HepG2 (cell line): ENCODE data around the gene IGSF21. TPM values are rescaled to one million over a fixed set of nuclear protein-coding genes. Genes with fewer than 3 reads are reported as not detected.

Experiments
- ASH2L ChIP-seq: fragments of 300-600, 200-600 bp; sonication (generic); IDR thresholded peaks from 2 replicates; pipeline ENCODE4 v1.7.0; 2017; ENCODE audit warnings: low read depth, mild to moderate bottlenecking, moderate library complexity, mixed read lengths, low read length; ENCODE audit not compliant: insufficient read length
- FOSL2 ChIP-seq: sonication (generic); formaldehyde crosslinking; IDR thresholded peaks from 2 replicates; pipeline ENCODE4 v1.4.0; 2020; ENCODE audit warnings: missing genetic modification reagents
- HDAC1 ChIP-seq: sonication (generic); formaldehyde crosslinking; IDR thresholded peaks from 2 replicates; pipeline ENCODE4 v1.5.1; 2020; ENCODE audit warnings: mild to moderate bottlenecking, missing genetic modification reagents
- HIC2 ChIP-seq: sonication (generic); formaldehyde crosslinking; IDR thresholded peaks from 2 replicates; pipeline ENCODE4 v1.9.0; 2022; ENCODE audit warnings: low read depth, missing genetic modification reagents
- HINFP ChIP-seq: sonication (generic); formaldehyde crosslinking; IDR thresholded peaks from 2 replicates; pipeline ENCODE4 v1.4.0; 2020; ENCODE audit warnings: low read depth, mild to moderate bottlenecking, missing genetic modification reagents
- KLF9 ChIP-seq: IDR thresholded peaks from 2 replicates; pipeline ENCODE4 v1.6.1; 2016; ENCODE audit warnings: low read depth
- MATR3 ChIP-seq: sonication (generic); formaldehyde crosslinking; IDR thresholded peaks from 2 replicates; pipeline ENCODE4 v1.4.0; 2020; ENCODE audit warnings: missing genetic modification reagents
- RARG ChIP-seq: sonication (generic); formaldehyde crosslinking; IDR thresholded peaks from 2 replicates; pipeline ENCODE4 v1.4.0; 2020; ENCODE audit warnings: low read depth, mild to moderate bottlenecking, missing genetic modification reagents
- TCF7L2 ChIP-seq: IDR thresholded peaks from 2 replicates; pipeline ENCODE4 v1.6.1; 2011; ENCODE audit warnings: mild to moderate bottlenecking, low read depth, low read length, moderate library complexity
- ZMYM4 ChIP-seq: sonication (generic); formaldehyde crosslinking; IDR thresholded peaks from 2 replicates; pipeline ENCODE4 v1.8.1; 2023; ENCODE audit warnings: mild to moderate bottlenecking, missing genetic modification reagents
- ZNF432 ChIP-seq: sonication (generic); formaldehyde crosslinking; IDR thresholded peaks from 2 replicates; pipeline ENCODE4 v1.5.0; 2020; ENCODE audit warnings: missing genetic modification reagents, mild to moderate bottlenecking, borderline replicate concordance
- ZNF549 ChIP-seq: sonication (generic); formaldehyde crosslinking; IDR thresholded peaks from 2 replicates; pipeline ENCODE4 v1.5.0; 2020; ENCODE audit warnings: missing genetic modification reagents
- ZNF607 ChIP-seq: sonication (generic); formaldehyde crosslinking; IDR thresholded peaks from 2 replicates; pipeline ENCODE4 v1.5.1; 2020; ENCODE audit warnings: missing genetic modification reagents, mild to moderate bottlenecking, borderline replicate concordance
- ZNF687 ChIP-seq: sonication (generic); formaldehyde crosslinking; IDR thresholded peaks from 2 replicates; pipeline ENCODE4 v1.5.1; 2020; ENCODE audit warnings: mild to moderate bottlenecking, missing genetic modification reagents, moderate library complexity
- ZNF709 ChIP-seq: sonication (generic); formaldehyde crosslinking; IDR thresholded peaks from 2 replicates; pipeline ENCODE4 v1.5.0; 2020; ENCODE audit warnings: mild to moderate bottlenecking, missing genetic modification reagents
- ZNF713 ChIP-seq: sonication (generic); formaldehyde crosslinking; IDR thresholded peaks from 2 replicates; pipeline ENCODE4 v1.4.0; 2020; ENCODE audit warnings: mild to moderate bottlenecking, missing genetic modification reagents
- ZNF883 ChIP-seq: sonication (generic); formaldehyde crosslinking; IDR thresholded peaks from 2 replicates; pipeline ENCODE4 v1.5.1; 2020; ENCODE audit warnings: mild to moderate bottlenecking, missing genetic modification reagents; ENCODE audit errors: not compliant biosample characterization
- polyA plus RNA-seq, 8 experiments: library from polyadenylated mRNA; depleted of rRNA in 3 of 8; stranded (reverse) in 7 of 8; unstranded in 1 of 8; fragments of >200 nt; fragmentation: Illumina TruSeq in 4 of 8; extraction: Trizol in 4 of 8; gene quantifications; 2 replicates each; pipeline versions ENCODE4 v1.2.1 to v1.2.3, GENCODE V29; 2011 to 2016; ENCODE audit warnings: low read depth in 4 of 8, missing spikeins in 1 of 8, mixed read lengths in 1 of 8; ENCODE audit not compliant: insufficient read depth in 1 of 8
- total RNA-seq, 5 experiments: library from RNA; depleted of rRNA; stranded (reverse); fragments of >200 nt; fragmentation: Illumina TruSeq; extraction: Trizol; gene quantifications; 2 replicates each; pipeline ENCODE4 v1.2.3, GENCODE V29; 2016; ENCODE audit warnings: low read depth in 1 of 5
- TF ChIP-seq, protein P1 (sequence below): sonication (generic); formaldehyde crosslinking; IDR thresholded peaks from 2 replicates; pipeline ENCODE4 v1.5.0; 2020; ENCODE audit warnings: missing genetic modification reagents
- TF ChIP-seq, protein P2 (sequence below): sonication (generic); formaldehyde crosslinking; IDR thresholded peaks from 2 replicates; pipeline ENCODE4 v1.4.0; 2020; ENCODE audit warnings: missing genetic modification reagents

Gene IGSF21
- total and polyA plus RNA-seq, 2 of the 13 experiments (the other 11 are each of a cell fraction or from before 2014, with no cell fraction given), result not detected

- TF ChIP-seq, protein P1, sequence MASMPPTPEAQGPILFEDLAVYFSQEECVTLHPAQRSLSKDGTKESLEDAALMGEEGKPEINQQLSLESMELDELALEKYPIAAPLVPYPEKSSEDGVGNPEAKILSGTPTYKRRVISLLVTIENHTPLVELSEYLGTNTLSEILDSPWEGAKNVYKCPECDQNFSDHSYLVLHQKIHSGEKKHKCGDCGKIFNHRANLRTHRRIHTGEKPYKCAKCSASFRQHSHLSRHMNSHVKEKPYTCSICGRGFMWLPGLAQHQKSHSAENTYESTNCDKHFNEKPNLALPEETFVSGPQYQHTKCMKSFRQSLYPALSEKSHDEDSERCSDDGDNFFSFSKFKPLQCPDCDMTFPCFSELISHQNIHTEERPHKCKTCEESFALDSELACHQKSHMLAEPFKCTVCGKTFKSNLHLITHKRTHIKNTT (CRISPR knock-in tag), result no peak
- TF ChIP-seq ZMYM4 (CRISPR knock-in tag) (no peak), HDAC1 (no peak), MATR3 (CRISPR knock-in tag) (no peak), HINFP (CRISPR knock-in tag) (no peak), FOSL2 (CRISPR knock-in tag) (no peak), TCF7L2 (no peak), ZNF713 (CRISPR knock-in tag) (no peak), ZNF432 (CRISPR knock-in tag) (no peak), ZNF607 (0 out of 2 replicates have a peak, but pooled peaks have one; percentile 30), ZNF709 (no peak), ZNF549 (CRISPR knock-in tag) (no peak), ZNF687 (CRISPR knock-in tag) (peak; percentile 61), ASH2L (no peak), KLF9 (CRISPR knock-in tag) (no peak), HIC2 (CRISPR knock-in tag) (no peak), ZNF883 (CRISPR knock-in tag) (no peak), RARG (CRISPR knock-in tag) (no peak)
- TF ChIP-seq, protein P2, sequence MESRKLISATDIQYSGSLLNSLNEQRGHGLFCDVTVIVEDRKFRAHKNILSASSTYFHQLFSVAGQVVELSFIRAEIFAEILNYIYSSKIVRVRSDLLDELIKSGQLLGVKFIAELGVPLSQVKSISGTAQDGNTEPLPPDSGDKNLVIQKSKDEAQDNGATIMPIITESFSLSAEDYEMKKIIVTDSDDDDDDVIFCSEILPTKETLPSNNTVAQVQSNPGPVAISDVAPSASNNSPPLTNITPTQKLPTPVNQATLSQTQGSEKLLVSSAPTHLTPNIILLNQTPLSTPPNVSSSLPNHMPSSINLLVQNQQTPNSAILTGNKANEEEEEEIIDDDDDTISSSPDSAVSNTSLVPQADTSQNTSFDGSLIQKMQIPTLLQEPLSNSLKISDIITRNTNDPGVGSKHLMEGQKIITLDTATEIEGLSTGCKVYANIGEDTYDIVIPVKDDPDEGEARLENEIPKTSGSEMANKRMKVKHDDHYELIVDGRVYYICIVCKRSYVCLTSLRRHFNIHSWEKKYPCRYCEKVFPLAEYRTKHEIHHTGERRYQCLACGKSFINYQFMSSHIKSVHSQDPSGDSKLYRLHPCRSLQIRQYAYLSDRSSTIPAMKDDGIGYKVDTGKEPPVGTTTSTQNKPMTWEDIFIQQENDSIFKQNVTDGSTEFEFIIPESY (CRISPR knock-in tag), result no peak
Measured at GRCh38 chr1:18322368-18323032, 214.9 kb downstream of the IGSF21 start (continued).
